H1 (cell line): Measurements from ENCODE around the gene FAM219A.

ENCODE experiments used
- EP300 ChIP-seq, 2 experiments: IDR thresholded peaks; 1 replicate in 1 of 2; 2 replicates in 1 of 2; pipeline ENCODE4 v1.6.1; 2011 to 2012; ENCODE audit warnings: low read depth in 2 of 2, low read length in 2 of 2, mild to moderate bottlenecking in 2 of 2, borderline replicate concordance in 1 of 2, inconsistent platforms in 1 of 2, moderate library complexity in 1 of 2
- JUND ChIP-seq: IDR thresholded peaks from 2 replicates; pipeline ENCODE4 v1.6.1; 2011; ENCODE audit warnings: mild to moderate bottlenecking, improper control_type of control experiment, low read length
- POLR2A ChIP-seq, 2 experiments: IDR thresholded peaks; 1 replicate in 1 of 2; 2 replicates in 1 of 2; pipeline ENCODE4 v1.6.1; 2011; ENCODE audit warnings: low read depth in 2 of 2, low read length in 2 of 2, mild to moderate bottlenecking in 2 of 2; ENCODE audit errors: control extremely low read depth in 1 of 2
- POLR2AphosphoS5 ChIP-seq: IDR thresholded peaks from 2 replicates; pipeline ENCODE4 v1.6.1; 2011; ENCODE audit warnings: low read depth, low read length
- RBBP5 ChIP-seq: IDR thresholded peaks from 2 replicates; pipeline ENCODE4 v1.7.1; 2012; ENCODE audit warnings: low read depth, mild to moderate bottlenecking, inconsistent platforms, low read length, moderate library complexity, borderline replicate concordance
- RNF2 ChIP-seq: fragments of 200-900, 300-1000 bp; sonication (generic); IDR thresholded peaks from 2 replicates; pipeline ENCODE4 v1.7.1; 2016; ENCODE audit warnings: borderline replicate concordance, low read depth, mild to moderate bottlenecking, antibody characterized with exemption, low read length; ENCODE audit not compliant: poor library complexity, severe bottlenecking; ENCODE audit errors: missing control alignments
- TF ChIP-seq, protein P1 (sequence below): IDR thresholded peaks from 2 replicates; pipeline ENCODE4 v1.6.1; 2011; ENCODE audit warnings: low read length, improper control_type of control experiment
- TF ChIP-seq, protein P2 (sequence below), 3 experiments: IDR thresholded peaks; 1 replicate in 2 of 3; 2 replicates in 1 of 3; pipeline versions ENCODE4 v1.5.1 to v1.6.1; 2011; ENCODE audit warnings: low read length in 3 of 3, mild to moderate bottlenecking in 3 of 3, inconsistent platforms in 2 of 3, low read depth in 1 of 3, moderate library complexity in 1 of 3; ENCODE audit not compliant: insufficient read depth in 1 of 3; ENCODE audit errors: control extremely low read depth in 1 of 3

- TF ChIP-seq POLR2AphosphoS5 (no peak), EP300 (IDR thresholded peaks at IDR 0.05; ENCODE audit: borderline replicate concordance in 1 of 2, low read depth in 2 of 2, low read length in 2 of 2) (no peak), POLR2A (IDR thresholded peaks at IDR 0.05; ENCODE audit: control extremely low read depth in 1 of 2, low read depth in 2 of 2, low read length in 2 of 2) (no peak), RBBP5 (no peak), JUND (no peak), RNF2 (no peak)
- TF ChIP-seq, protein P1, sequence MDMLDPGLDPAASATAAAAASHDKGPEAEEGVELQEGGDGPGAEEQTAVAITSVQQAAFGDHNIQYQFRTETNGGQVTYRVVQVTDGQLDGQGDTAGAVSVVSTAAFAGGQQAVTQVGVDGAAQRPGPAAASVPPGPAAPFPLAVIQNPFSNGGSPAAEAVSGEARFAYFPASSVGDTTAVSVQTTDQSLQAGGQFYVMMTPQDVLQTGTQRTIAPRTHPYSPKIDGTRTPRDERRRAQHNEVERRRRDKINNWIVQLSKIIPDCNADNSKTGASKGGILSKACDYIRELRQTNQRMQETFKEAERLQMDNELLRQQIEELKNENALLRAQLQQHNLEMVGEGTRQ, result no peak
- TF ChIP-seq, protein P2, sequence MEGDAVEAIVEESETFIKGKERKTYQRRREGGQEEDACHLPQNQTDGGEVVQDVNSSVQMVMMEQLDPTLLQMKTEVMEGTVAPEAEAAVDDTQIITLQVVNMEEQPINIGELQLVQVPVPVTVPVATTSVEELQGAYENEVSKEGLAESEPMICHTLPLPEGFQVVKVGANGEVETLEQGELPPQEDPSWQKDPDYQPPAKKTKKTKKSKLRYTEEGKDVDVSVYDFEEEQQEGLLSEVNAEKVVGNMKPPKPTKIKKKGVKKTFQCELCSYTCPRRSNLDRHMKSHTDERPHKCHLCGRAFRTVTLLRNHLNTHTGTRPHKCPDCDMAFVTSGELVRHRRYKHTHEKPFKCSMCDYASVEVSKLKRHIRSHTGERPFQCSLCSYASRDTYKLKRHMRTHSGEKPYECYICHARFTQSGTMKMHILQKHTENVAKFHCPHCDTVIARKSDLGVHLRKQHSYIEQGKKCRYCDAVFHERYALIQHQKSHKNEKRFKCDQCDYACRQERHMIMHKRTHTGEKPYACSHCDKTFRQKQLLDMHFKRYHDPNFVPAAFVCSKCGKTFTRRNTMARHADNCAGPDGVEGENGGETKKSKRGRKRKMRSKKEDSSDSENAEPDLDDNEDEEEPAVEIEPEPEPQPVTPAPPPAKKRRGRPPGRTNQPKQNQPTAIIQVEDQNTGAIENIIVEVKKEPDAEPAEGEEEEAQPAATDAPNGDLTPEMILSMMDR (IDR thresholded peaks at IDR 0.05; ENCODE audit: control extremely low read depth in 1 of 3, insufficient read depth in 1 of 3, low read depth in 1 of 3, low read length in 3 of 3), result no peak
Observed at GRCh38 chr9:34365282-34365681, 93.1 kb downstream of the FAM219A start.
